Gastrocnemius medialis (tissue), 4 donors: ENCODE data around the gene SGO2.

ENCODE experiments used
- POLR2A ChIP-seq, 2 donors: fragments of 450-650 bp; IDR thresholded peaks; one replicate each; pipeline ENCODE4 v1.6.1; 2017; ENCODE audit warnings: antibody characterized with exemption in 2 of 2, mild to moderate bottlenecking in 2 of 2, moderate library complexity in 2 of 2
- TF ChIP-seq, protein P1 (sequence below), 5 experiments: fragments of 450-650 bp in 3 of 5; fragments of 200-600 bp in 2 of 5; sonication (generic) in 2 of 5; IDR thresholded peaks in 4 of 5; conservative IDR thresholded peaks in 1 of 5; 1 replicate in 4 of 5; 2 replicates in 1 of 5; pipeline ENCODE4 v1.5.1; 2016 to 2019; ENCODE audit warnings: antibody characterized with exemption in 5 of 5, mild to moderate bottlenecking in 3 of 5, moderate library complexity in 3 of 5

DNA sequence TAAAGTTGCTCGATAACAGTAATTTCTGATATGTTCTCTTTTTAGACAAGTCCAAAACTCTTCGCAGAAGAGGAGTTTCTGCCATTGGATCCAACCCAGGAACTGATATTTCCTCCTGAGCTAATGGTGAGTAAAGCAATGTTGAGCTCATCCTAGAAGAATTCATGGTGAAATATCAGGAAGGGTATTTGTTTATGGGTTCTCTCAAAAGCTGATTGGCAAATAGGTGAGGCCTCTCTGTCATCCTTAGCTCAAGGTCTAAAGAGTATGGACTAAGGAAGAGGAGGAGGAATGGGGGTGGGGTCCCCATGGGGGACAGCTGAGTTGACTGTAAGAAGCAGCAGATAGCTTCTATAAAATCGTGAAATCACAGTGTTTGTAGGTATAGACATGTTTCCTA lies 78.0 kb downstream of the SGO2 start:
- TF ChIP-seq, protein P1, sequence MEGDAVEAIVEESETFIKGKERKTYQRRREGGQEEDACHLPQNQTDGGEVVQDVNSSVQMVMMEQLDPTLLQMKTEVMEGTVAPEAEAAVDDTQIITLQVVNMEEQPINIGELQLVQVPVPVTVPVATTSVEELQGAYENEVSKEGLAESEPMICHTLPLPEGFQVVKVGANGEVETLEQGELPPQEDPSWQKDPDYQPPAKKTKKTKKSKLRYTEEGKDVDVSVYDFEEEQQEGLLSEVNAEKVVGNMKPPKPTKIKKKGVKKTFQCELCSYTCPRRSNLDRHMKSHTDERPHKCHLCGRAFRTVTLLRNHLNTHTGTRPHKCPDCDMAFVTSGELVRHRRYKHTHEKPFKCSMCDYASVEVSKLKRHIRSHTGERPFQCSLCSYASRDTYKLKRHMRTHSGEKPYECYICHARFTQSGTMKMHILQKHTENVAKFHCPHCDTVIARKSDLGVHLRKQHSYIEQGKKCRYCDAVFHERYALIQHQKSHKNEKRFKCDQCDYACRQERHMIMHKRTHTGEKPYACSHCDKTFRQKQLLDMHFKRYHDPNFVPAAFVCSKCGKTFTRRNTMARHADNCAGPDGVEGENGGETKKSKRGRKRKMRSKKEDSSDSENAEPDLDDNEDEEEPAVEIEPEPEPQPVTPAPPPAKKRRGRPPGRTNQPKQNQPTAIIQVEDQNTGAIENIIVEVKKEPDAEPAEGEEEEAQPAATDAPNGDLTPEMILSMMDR (IDR thresholded peaks at IDR 0.05 in 4 of 5, conservative IDR thresholded peaks at IDR 0.05 in 1 of 5) = no peak
- TF ChIP-seq POLR2A (IDR thresholded peaks at IDR 0.05) = no peak
